Measurements from ENCODE around the gene NMUR1.

NMUR1 gene

GRCh38 chr2:231527955-231528635 is 2.1 kb downstream of the NMUR1 start:
- TF ChIP-seq, protein P1, sequence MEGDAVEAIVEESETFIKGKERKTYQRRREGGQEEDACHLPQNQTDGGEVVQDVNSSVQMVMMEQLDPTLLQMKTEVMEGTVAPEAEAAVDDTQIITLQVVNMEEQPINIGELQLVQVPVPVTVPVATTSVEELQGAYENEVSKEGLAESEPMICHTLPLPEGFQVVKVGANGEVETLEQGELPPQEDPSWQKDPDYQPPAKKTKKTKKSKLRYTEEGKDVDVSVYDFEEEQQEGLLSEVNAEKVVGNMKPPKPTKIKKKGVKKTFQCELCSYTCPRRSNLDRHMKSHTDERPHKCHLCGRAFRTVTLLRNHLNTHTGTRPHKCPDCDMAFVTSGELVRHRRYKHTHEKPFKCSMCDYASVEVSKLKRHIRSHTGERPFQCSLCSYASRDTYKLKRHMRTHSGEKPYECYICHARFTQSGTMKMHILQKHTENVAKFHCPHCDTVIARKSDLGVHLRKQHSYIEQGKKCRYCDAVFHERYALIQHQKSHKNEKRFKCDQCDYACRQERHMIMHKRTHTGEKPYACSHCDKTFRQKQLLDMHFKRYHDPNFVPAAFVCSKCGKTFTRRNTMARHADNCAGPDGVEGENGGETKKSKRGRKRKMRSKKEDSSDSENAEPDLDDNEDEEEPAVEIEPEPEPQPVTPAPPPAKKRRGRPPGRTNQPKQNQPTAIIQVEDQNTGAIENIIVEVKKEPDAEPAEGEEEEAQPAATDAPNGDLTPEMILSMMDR (IDR thresholded peaks at IDR 0.05; ENCODE audit: low read length), result no peak
- no peak for TF ChIP-seq EZH2 (IDR thresholded peaks at IDR 0.05; ENCODE audit: borderline replicate concordance, low read length)
- no peaks in the 10 kb centered on the region for H3K79me2 ChIP-seq (ENCODE audit: insufficient read depth, low read length)
- H3K27ac ChIP-seq (ENCODE audit: low read depth, low read length, poor library complexity, severe bottlenecking), result no peak overlapping the region
- no peaks in the 10 kb centered on the region for H4K20me1 ChIP-seq (ENCODE audit: insufficient read depth, low read length)
- H3K4me3 ChIP-seq (ENCODE audit: low read depth, low read length, poor library complexity, severe bottlenecking), result no peak overlapping the region
- H3K9me2 ChIP-seq (ENCODE audit: low read depth, low read length), result no peaks in the 10 kb centered on the region
- H3K27me3 ChIP-seq (ENCODE audit: insufficient read depth, low read length), result peaks cover 15% of the 10 kb centered on the region; the same call in 1 of the 2 replicates
- no peaks in the 10 kb centered on the region for H3F3A ChIP-seq (ENCODE audit: insufficient read depth, low read length)
- no peak overlapping the region for H2AFZ ChIP-seq (ENCODE audit: low read length)
- no peaks in the 10 kb centered on the region for H3K36me3 ChIP-seq (ENCODE audit: insufficient read depth, low read length)
- H3K9ac ChIP-seq (ENCODE audit: low read length), result no peak overlapping the region
- H3K4me2 ChIP-seq (ENCODE audit: low read length), result no peak overlapping the region
- H3K4me1 ChIP-seq (ENCODE audit: insufficient read depth, low read length, severe bottlenecking), result no peaks in the 10 kb centered on the region
- H3K9me3 ChIP-seq (ENCODE audit: low read length), result no peaks in the 10 kb centered on the region

DNA sequence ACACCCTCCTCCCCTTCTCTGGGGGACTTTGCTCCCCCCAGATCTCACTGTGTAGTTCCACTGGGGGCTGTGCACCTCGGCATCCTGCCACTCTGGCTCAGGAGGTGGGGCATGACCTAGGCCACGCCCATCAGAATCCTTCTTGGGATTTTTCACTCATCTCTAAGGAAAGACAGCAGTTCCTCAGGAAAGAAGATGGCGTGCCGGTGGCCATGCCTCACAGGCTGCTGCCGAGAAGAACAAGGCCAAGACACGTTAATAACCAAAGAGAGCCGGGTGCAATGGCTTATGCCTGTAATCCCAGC is 3.2 kb downstream of the NMUR1 start:
- H3F3A ChIP-seq (ENCODE audit: insufficient read depth, low read length), result no peaks in the 10 kb centered on the region
- no peak overlapping the region for H3K27ac ChIP-seq (ENCODE audit: low read depth, low read length, poor library complexity, severe bottlenecking)
- no peak for TF ChIP-seq EZH2 (IDR thresholded peaks at IDR 0.05; ENCODE audit: borderline replicate concordance, low read length)
- TF ChIP-seq, protein P1 (IDR thresholded peaks at IDR 0.05; ENCODE audit: low read length), result no peak
- H3K4me3 ChIP-seq (ENCODE audit: low read depth, low read length, poor library complexity, severe bottlenecking), result no peak overlapping the region
- no peaks in the 10 kb centered on the region for H3K9me2 ChIP-seq (ENCODE audit: low read depth, low read length)
- no peaks in the 10 kb centered on the region for H4K20me1 ChIP-seq (ENCODE audit: insufficient read depth, low read length)
- H3K27me3 ChIP-seq (ENCODE audit: insufficient read depth, low read length), result peaks cover 15% of the 10 kb centered on the region; the same call in 1 of the 2 replicates
- no peak overlapping the region for H3K9ac ChIP-seq (ENCODE audit: low read length)
- no peaks in the 10 kb centered on the region for H3K4me1 ChIP-seq (ENCODE audit: insufficient read depth, low read length, severe bottlenecking)
- no peak overlapping the region for H2AFZ ChIP-seq (ENCODE audit: low read length)
- no peaks in the 10 kb centered on the region for H3K79me2 ChIP-seq (ENCODE audit: insufficient read depth, low read length)
- H3K36me3 ChIP-seq (ENCODE audit: insufficient read depth, low read length), result no peaks in the 10 kb centered on the region
- no peak overlapping the region for H3K4me2 ChIP-seq (ENCODE audit: low read length)
- H3K9me3 ChIP-seq (ENCODE audit: low read length), result no peaks in the 10 kb centered on the region

GRCh38 chr2:231526341-231527090 is 3.7 kb downstream of the NMUR1 start:
- Histone ChIP-seq H3K27me3 (ENCODE audit: insufficient read depth, low read length) (peaks cover 15% of the 10 kb centered on the region; the same call in 1 of the 2 replicates), H4K20me1 (ENCODE audit: insufficient read depth, low read length) (no peaks in the 10 kb centered on the region), H3K9me3 (ENCODE audit: low read length) (no peaks in the 10 kb centered on the region), H3K9me2 (ENCODE audit: low read depth, low read length) (no peaks in the 10 kb centered on the region), H3K9ac (ENCODE audit: low read length) (no peak overlapping the region), H3K4me1 (ENCODE audit: insufficient read depth, low read length, severe bottlenecking) (no peaks in the 10 kb centered on the region), H3K4me3 (ENCODE audit: low read depth, low read length, poor library complexity, severe bottlenecking) (no peak overlapping the region), H3K4me2 (ENCODE audit: low read length) (no peak overlapping the region), H3K79me2 (ENCODE audit: insufficient read depth, low read length) (no peaks in the 10 kb centered on the region), H2AFZ (ENCODE audit: low read length) (no peak overlapping the region), H3K27ac (ENCODE audit: low read depth, low read length, poor library complexity, severe bottlenecking) (no peak overlapping the region), H3F3A (ENCODE audit: insufficient read depth, low read length) (no peaks in the 10 kb centered on the region), H3K36me3 (ENCODE audit: insufficient read depth, low read length) (no peaks in the 10 kb centered on the region)
- no peak for TF ChIP-seq EZH2 (IDR thresholded peaks at IDR 0.05; ENCODE audit: borderline replicate concordance, low read length)
- TF ChIP-seq, protein P1 (IDR thresholded peaks at IDR 0.05; ENCODE audit: low read length), result no peak

Measured in OCI-LY1 (cell line).